Ectodermal cell (in vitro differentiated cells): ENCODE results near the gene TIMM10. TPM values are rescaled to one million over a fixed set of nuclear protein-coding genes. Genes with fewer than 3 reads are reported as not detected.
A peak's percentile ranks its signal among the peaks of the same experiment; 100 is the strongest.

ENCODE experiments used
- H3K27ac ChIP-seq: 2 replicates; pipeline ENCODE4 v1.7.0; 2013; ENCODE audit warnings: mild to moderate bottlenecking, low read depth, low read length; ENCODE audit not compliant: insufficient read depth, poor library complexity, severe bottlenecking
- H3K27me3 ChIP-seq: 2 replicates; pipeline ENCODE4 v1.7.0; 2013; ENCODE audit warnings: mild to moderate bottlenecking, low read length; ENCODE audit not compliant: insufficient read depth, control insufficient read depth, poor library complexity, severe bottlenecking
- H3K36me3 ChIP-seq: one replicate; pipeline ENCODE4 v1.7.0; 2013; ENCODE audit warnings: low read length; ENCODE audit not compliant: control insufficient read depth, insufficient read depth
- H3K4me1 ChIP-seq: one replicate; pipeline ENCODE4 v1.7.0; 2013; ENCODE audit warnings: low read length; ENCODE audit not compliant: control insufficient read depth, insufficient read depth
- H3K4me3 ChIP-seq: 2 replicates; pipeline ENCODE4 v1.7.0; 2013; ENCODE audit warnings: low read depth, low read length, control low read depth; ENCODE audit not compliant: insufficient read depth
- H3K9me3 ChIP-seq: 2 replicates; pipeline ENCODE4 v1.7.0; 2013; ENCODE audit warnings: mild to moderate bottlenecking, low read length, moderate library complexity; ENCODE audit not compliant: control insufficient read depth
- WGBS, 2 experiments: methylation state at CpG; one replicate each; pipeline ENCODE4 v1.1.7; 2013; ENCODE audit warnings: missing lambda C conversion rate in 2 of 2; 5-methylcytosine and 5-hydroxymethylcytosine counted together
- polyA plus RNA-seq, 4 experiments: library from polyadenylated mRNA; stranded (reverse); fragments of 50-300 nt; gene quantifications; one replicate each; pipeline ENCODE4 v1.2.3, GENCODE V29; 2013

TIMM10 gene, protein sequence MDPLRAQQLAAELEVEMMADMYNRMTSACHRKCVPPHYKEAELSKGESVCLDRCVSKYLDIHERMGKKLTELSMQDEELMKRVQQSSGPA
- polyA plus RNA-seq (2013, experiment 1 of 4) = 43.2 TPM
- 40.4 TPM for polyA plus RNA-seq (2013, experiment 2 of 4)
- 40.3 TPM for polyA plus RNA-seq (2013, experiment 3 of 4)
- polyA plus RNA-seq (2013, experiment 4 of 4) = 44.1 TPM

- Histone ChIP-seq H3K4me1 (peaks cover 5% of the 10 kb centered on the region), H3K36me3 (no peaks in the 10 kb centered on the region), H3K27me3 (peaks cover 3% of the 10 kb centered on the region), H3K4me3 (peak within 1 kb of the TSS; percentile 62), H3K9me3 (no peaks in the 10 kb centered on the region), H3K27ac (no peak within 1 kb of the TSS)
- 1% methylated on average over 49 of the region's 49 CpGs for WGBS, 2 experiments
These were observed at the start of gene TIMM10 for GRCh38 chr11:57530596-57531507. TSS of gene TIMM10 (minus strand) at chr11:57530754. CDS start at chr11:57530189, 565 bp downstream.

DNA sequence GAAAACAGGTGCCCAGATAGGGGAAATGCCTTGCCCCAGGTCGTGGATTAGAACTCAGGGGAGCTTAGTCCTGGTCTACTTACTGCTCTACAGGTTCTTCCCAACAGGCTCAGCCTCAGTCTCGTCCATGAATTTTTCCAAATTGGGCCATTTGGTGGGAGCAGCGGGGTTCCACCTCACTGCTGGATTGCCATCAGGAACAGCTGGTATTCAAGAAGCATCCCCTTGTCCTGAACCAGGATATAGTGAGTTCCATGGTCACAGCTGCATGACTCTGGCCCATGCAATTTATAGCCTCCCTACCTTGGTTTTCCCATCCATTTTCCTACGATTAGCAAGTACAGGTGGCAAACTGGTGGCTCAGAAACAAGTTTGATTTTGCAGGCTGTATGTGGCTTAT lies 43.5 kb upstream of the TIMM10 start:
- H3K36me3 ChIP-seq = no peaks in the 10 kb centered on the region
- H3K9me3 ChIP-seq = no peaks in the 10 kb centered on the region
- WGBS, 2 experiments = 70 to 77% methylated on average over 4 of the region's 4 CpGs
- no peak overlapping the region for H3K4me3 ChIP-seq
- no peak overlapping the region for H3K27ac ChIP-seq
- H3K27me3 ChIP-seq = no peaks in the 10 kb centered on the region
- peaks cover 8% of the 10 kb centered on the region for H3K4me1 ChIP-seq

GRCh38 chr11:57571606-57572005 lies 41.1 kb upstream of the TIMM10 start:
- peaks cover 13% of the 10 kb centered on the region for H3K4me1 ChIP-seq
- no peaks in the 10 kb centered on the region for H3K36me3 ChIP-seq
- H3K4me3 ChIP-seq = no peak overlapping the region
- H3K27me3 ChIP-seq = no peaks in the 10 kb centered on the region
- 77 to 89% methylated on average over 1 to 2 of the region's 2 CpGs for WGBS, 2 experiments
- no peak overlapping the region for H3K27ac ChIP-seq
- no peaks in the 10 kb centered on the region for H3K9me3 ChIP-seq

- H3K36me3 ChIP-seq = no peaks in the 10 kb centered on the region
- 30 to 39% methylated on average over 5 to 6 of the region's 6 CpGs for WGBS, 2 experiments
- peaks cover 17% of the 10 kb centered on the region for H3K4me1 ChIP-seq
- H3K4me3 ChIP-seq = peak overlapping the region; percentile 82
- no peaks in the 10 kb centered on the region for H3K9me3 ChIP-seq
- H3K27ac ChIP-seq = peak overlapping the region; percentile 88
- no peaks in the 10 kb centered on the region for H3K27me3 ChIP-seq
These were observed 37.8 kb upstream of the TIMM10 start for GRCh38 chr11:57568330-57568766.

GRCh38 chr11:57567515-57568329 lies 37.2 kb upstream of the TIMM10 start, which contains the start of gene UBE2L6:
TSS of gene UBE2L6 (minus strand) at chr11:57567672. CDS start at chr11:57567611, 61 bp downstream.
- no peaks in the 10 kb centered on the region for H3K36me3 ChIP-seq
- H3K4me3 ChIP-seq = peak within 1 kb of the TSS; percentile 82
- H3K4me1 ChIP-seq = peaks cover 17% of the 10 kb centered on the region
- WGBS, 2 experiments = 0% methylated on average over 89 to 92 of the region's 92 CpGs
- H3K27me3 ChIP-seq = no peaks in the 10 kb centered on the region
- no peaks in the 10 kb centered on the region for H3K9me3 ChIP-seq
- H3K27ac ChIP-seq = peak within 1 kb of the TSS; percentile 88

- Histone ChIP-seq H3K36me3 (no peaks in the 10 kb centered on the region), H3K4me1 (peaks cover 17% of the 10 kb centered on the region), H3K9me3 (no peaks in the 10 kb centered on the region), H3K27me3 (no peaks in the 10 kb centered on the region), H3K27ac (no peak overlapping the region), H3K4me3 (peak overlapping the region; percentile 82)
- WGBS, 2 experiments = 36 to 40% methylated on average over 14 to 15 of the region's 15 CpGs
These were observed 36.5 kb upstream of the TIMM10 start for GRCh38 chr11:57566905-57567514.

GRCh38 chr11:57566005-57566904 lies 35.7 kb upstream of the TIMM10 start:
- 96 to 97% methylated on average over 4 of the region's 4 CpGs for WGBS, 2 experiments
- H3K27me3 ChIP-seq = no peaks in the 10 kb centered on the region
- H3K4me1 ChIP-seq = peaks cover 17% of the 10 kb centered on the region
- no peak overlapping the region for H3K27ac ChIP-seq
- no peaks in the 10 kb centered on the region for H3K9me3 ChIP-seq
- H3K4me3 ChIP-seq = peak overlapping the region; percentile 82
- no peaks in the 10 kb centered on the region for H3K36me3 ChIP-seq

- 72 to 79% methylated on average over 4 of the region's 4 CpGs for WGBS, 2 experiments
- H3K36me3 ChIP-seq = peaks cover 11% of the 10 kb centered on the region
- H3K4me3 ChIP-seq = no peak overlapping the region
- no peaks in the 10 kb centered on the region for H3K9me3 ChIP-seq
- peaks cover 7% of the 10 kb centered on the region for H3K4me1 ChIP-seq
- no peaks in the 10 kb centered on the region for H3K27me3 ChIP-seq
- no peak overlapping the region for H3K27ac ChIP-seq
These were observed 32.0 kb upstream of the TIMM10 start for GRCh38 chr11:57562596-57562995.

DNA sequence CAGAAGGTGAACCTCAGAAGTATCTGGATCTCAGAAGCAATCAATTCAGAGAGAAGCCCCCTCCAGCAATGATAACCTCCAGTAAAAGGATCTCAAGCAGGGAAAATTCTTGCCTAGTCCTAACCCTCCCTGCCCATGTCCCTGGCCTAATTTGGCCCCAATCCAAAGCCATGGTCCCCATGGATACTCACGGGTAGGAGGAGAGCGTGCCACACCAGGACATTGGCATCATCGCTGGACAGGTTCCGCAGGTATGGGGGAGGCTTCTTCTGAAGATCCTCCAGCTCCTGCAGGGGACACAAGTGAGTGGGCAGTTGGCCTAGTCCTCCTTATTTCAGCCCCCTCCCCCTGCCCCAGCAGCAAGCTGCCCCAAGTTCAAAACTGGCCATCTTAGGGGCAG lies 29.6 kb upstream of the TIMM10 start:
- H3K36me3 ChIP-seq = peaks cover 30% of the 10 kb centered on the region
- H3K4me1 ChIP-seq = no peaks in the 10 kb centered on the region
- no peak overlapping the region for H3K27ac ChIP-seq
- no peaks in the 10 kb centered on the region for H3K9me3 ChIP-seq
- no peak overlapping the region for H3K4me3 ChIP-seq
- WGBS, 2 experiments = 95 to 97% methylated on average over 4 of the region's 4 CpGs
- no peaks in the 10 kb centered on the region for H3K27me3 ChIP-seq
